AG10803 (cell line): ENCODE data around the gene CNPPD1.

ENCODE experiments used
- DNase-seq: peaks from one replicate; pipeline ENCODE4 v3.0.0; 2010; ENCODE audit warnings: low read depth
- H3K4me3 ChIP-seq: 2 replicates; pipeline ENCODE4 v1.5.1; 2011; ENCODE audit warnings: mild to moderate bottlenecking, low read length, control low read depth
- CTCF ChIP-seq: conservative IDR thresholded peaks from 2 replicates; pipeline ENCODE4 v1.5.1; 2011; ENCODE audit warnings: mild to moderate bottlenecking, low read length, control low read depth, inconsistent platforms

CNPPD1 gene

GRCh38 chr2:219213486-219214071 lies 36.9 kb upstream of the CNPPD1 start:
- no peak for TF ChIP-seq CTCF
- H3K4me3 ChIP-seq = no peak overlapping the region
- no peak for DNase-seq

- TF ChIP-seq CTCF = no peak
- no peak overlapping the region for H3K4me3 ChIP-seq
- DNase-seq = no peak
Measured at GRCh38 chr2:219213026-219213415, 36.3 kb upstream of the CNPPD1 start.

DNA sequence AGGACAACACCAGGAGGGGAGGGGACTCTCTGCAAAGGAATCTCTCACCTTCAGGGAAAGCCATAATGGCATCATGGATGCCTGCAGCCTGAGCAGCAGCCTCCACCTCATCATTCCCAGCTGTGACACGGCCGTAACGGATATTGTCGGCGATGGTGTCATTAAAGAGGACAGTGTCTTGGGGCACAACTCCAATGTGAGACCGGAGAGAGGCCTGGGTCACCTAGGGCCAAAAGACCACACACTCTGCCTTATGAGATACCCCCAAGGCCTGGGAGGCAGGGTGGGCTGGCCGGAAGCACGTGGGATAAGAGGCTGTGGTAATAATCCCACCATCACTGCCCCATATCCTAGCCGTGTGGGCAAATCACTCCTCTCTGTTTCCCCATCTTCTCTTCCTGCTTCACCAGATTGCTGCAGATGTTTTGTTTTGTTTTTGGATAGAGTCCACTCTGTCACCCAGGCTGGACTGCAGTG lies 34.2 kb upstream of the CNPPD1 start:
- no peak overlapping the region for H3K4me3 ChIP-seq
- no peak for TF ChIP-seq CTCF
- no peak for DNase-seq

DNA sequence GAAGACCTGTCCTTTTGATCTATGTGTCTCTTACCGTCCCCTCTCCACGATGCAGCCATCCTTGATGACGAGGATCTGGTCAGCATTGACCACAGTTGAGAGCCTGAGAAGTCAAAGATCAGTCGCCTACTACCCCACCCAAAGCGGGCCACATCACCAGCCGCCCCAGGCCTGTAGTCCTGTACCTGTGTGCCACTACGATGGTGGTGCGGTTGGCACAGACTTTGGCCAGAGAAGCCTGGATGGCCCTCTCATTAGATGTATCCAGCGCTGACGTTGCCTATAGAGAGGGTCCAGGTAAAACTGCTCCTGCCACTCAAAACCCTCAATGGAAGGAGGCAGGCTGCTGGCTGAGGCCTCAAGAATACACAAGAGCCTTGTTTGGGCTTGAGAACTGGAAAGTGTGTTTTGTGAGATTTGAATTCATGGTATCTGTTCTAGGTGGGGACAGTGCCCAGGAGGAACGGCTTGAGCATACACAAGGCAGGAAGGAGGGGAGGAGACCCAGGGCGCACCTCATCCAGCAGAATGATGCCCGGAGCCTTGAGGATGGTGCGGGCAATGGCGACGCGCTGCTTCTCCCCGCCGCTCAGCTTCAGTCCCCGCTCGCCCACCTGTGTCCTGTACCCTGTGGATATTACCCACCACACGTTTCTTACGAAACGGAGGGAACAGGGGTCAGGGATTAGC lies 33.6 kb upstream of the CNPPD1 start:
- H3K4me3 ChIP-seq = no peak overlapping the region
- no peak for TF ChIP-seq CTCF
- no peak for DNase-seq

GRCh38 chr2:219209236-219210195 lies 32.8 kb upstream of the CNPPD1 start:
- no peak for TF ChIP-seq CTCF
- DNase-seq = no peak
- no peak overlapping the region for H3K4me3 ChIP-seq

DNA sequence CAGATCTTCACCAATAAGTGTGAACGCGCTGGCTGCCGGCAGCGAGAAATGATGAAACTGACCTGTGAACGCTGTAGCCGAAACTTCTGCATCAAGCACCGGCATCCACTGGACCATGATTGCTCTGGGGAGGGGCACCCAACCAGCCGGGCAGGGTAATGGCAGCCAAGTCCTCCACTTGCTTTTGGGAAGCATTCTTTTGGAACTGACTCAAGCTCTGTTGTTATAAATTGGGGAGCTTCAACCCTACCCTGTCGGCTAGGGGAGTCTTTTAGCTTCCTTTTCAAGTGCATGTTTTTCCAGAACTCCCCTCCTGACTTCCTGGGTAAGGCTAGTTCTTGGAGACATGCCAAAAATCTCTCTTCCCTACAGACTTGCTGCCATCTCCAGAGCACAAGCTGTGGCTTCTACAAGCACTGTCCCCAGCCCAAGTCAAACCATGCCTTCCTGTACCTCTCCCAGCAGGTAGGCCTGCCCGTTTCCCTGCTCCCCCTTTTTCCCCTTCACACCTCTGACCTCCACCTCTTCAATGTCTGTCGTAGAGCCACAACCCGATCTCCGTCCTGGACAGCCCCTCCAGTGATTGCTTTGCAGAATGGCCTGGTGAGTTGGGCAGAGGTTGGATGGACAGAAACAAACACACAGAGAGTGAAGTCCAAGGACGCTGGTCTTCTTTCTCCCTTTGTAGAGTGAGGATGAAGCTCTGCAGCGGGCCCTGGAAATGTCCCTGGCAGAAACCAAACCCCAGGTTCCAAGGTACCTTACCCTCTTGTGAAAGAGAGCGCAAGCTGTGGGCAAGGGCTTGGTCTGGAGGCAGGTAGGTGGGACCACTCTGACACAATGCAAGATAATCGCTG lies 31.4 kb upstream of the CNPPD1 start:
- TF ChIP-seq CTCF = no peak
- peak; percentile 45 for DNase-seq
- H3K4me3 ChIP-seq = peak overlapping the region; percentile 85
